Body of pancreas (tissue), 4 donors: ENCODE data around the gene NSF.
"Not testable (repeated sequence)": the region's sequence is repeated elsewhere in the genome, so short reads cannot be mapped to it uniquely, and the experiment has no call there.

Experiments
- CTCF ChIP-seq, 7 experiments: fragments of 450-650 bp in 4 of 7; fragments of 200-600 bp in 3 of 7; sonication (generic) in 3 of 7; IDR thresholded peaks; one replicate each; pipeline ENCODE4 v1.5.1; 2016 to 2019; ENCODE audit warnings: antibody characterized with exemption in 7 of 7
- POLR2A ChIP-seq, 3 donors: fragments of 450-650 bp; IDR thresholded peaks; one replicate each; pipeline ENCODE4 v1.6.1; 2016; ENCODE audit warnings: antibody characterized with exemption in 3 of 3, mild to moderate bottlenecking in 2 of 3

- TF ChIP-seq CTCF, POLR2A (IDR thresholded peaks at IDR 0.05): not testable (repeated sequence)
Measured at GRCh38 chr17:46641861-46642656, 51.6 kb downstream of the NSF start.
